Skeletal muscle tissue (tissue), 4 donors: Measurements from ENCODE around the gene TMED7. TPM values are rescaled to one million over a fixed set of nuclear protein-coding genes. Genes with fewer than 3 reads are reported as not detected.
"Not testable (repeated sequence)": the region's sequence is repeated elsewhere in the genome, so short reads cannot be mapped to it uniquely, and the experiment has no call there.

Experiments
- H3K27ac ChIP-seq: one replicate; pipeline ENCODE4 v1.7.0; 2013; ENCODE audit warnings: mild to moderate bottlenecking, low read depth, low read length, inconsistent platforms
- H3K27me3 ChIP-seq, 3 donors: one replicate each; pipeline ENCODE4 v1.7.0; 2013; ENCODE audit warnings: low read length in 3 of 3; ENCODE audit not compliant: control insufficient read depth in 3 of 3, insufficient read depth in 3 of 3
- H3K36me3 ChIP-seq, 3 donors: one replicate each; pipeline ENCODE4 v1.7.0; 2013; ENCODE audit warnings: low read length in 3 of 3; ENCODE audit not compliant: control insufficient read depth in 3 of 3, insufficient read depth in 3 of 3
- H3K4me1 ChIP-seq, 3 donors: one replicate each; pipeline ENCODE4 v1.7.0; 2013; ENCODE audit warnings: low read length in 3 of 3, mild to moderate bottlenecking in 3 of 3; ENCODE audit not compliant: control insufficient read depth in 3 of 3, insufficient read depth in 3 of 3
- H3K4me3 ChIP-seq, 3 donors: one replicate each; pipeline ENCODE4 v1.7.0; 2013; ENCODE audit warnings: low read length in 3 of 3
- H3K9ac ChIP-seq, 3 donors: one replicate each; pipeline ENCODE4 v1.7.0; 2013; ENCODE audit warnings: low read length in 3 of 3, mild to moderate bottlenecking in 3 of 3, moderate library complexity in 2 of 3, low read depth in 1 of 3
- H3K9me3 ChIP-seq, 3 donors: one replicate each; pipeline ENCODE4 v1.7.0; 2013; ENCODE audit warnings: low read length in 3 of 3; ENCODE audit not compliant: control insufficient read depth in 3 of 3
- total RNA-seq: library from RNA; depleted of rRNA; stranded (reverse); fragments of >200 nt; gene quantifications from one replicate; pipeline ENCODE4 v1.2.3, GENCODE V29; 2014
- donor health status: Osteomylitis.

Gene TMED7
- 50.1 TPM for total RNA-seq

DNA sequence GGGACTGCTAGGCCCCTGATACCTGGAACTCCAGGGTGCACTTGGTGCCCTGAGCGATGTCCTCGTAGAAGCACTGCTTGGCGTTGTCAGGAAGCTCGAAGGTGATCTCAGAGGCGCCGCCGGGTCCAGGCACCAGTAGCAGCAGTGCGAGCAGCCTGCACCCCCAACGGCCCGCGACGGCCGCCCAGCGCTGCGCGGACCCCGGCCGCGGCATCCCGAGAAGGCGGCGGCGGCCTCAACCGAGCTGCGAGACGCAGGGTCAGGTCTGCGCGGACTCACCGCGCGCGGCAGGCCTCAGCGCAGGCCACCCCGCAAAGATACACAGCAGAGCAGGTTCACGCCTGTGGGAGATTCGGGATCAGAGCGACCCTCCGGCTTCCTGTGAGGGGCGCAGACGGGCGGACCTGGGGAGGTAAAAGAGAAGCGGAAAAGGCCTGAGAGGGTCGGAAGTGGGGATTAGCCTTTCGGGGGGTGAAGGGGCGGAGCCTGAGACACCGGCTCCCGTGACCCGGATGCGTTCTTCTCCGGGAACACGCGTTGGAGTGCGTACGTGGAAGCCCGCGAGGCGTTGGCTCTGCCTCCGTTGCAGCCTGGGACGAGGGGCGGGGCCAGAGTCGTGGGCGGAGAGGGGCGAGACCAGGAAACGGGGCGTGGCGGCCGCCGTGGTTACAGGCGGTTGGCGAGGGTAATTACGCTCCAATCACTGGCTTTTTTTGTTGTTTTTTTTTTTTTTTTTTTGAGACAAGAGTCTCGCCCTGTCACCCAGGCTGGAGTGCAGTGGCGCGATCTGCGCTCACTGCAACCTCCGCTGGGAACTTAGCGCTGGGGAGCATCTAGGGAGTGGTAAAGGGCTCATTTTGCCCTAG is at the start of gene TMED7:
TSS of gene TMED7 (minus strand) at position 458 of the 866 bp plus-strand sequence. CDS start at position 214, 244 bp downstream.
- H3K4me1 ChIP-seq = peaks cover 22 to 32% (median 24%) of the 10 kb centered on the region in 3 donors
- H3K36me3 ChIP-seq = peaks cover 0 to 2% (median 0%) of the 10 kb centered on the region in 3 donors
- H3K9me3 ChIP-seq = no peaks in the 10 kb centered on the region

DNA sequence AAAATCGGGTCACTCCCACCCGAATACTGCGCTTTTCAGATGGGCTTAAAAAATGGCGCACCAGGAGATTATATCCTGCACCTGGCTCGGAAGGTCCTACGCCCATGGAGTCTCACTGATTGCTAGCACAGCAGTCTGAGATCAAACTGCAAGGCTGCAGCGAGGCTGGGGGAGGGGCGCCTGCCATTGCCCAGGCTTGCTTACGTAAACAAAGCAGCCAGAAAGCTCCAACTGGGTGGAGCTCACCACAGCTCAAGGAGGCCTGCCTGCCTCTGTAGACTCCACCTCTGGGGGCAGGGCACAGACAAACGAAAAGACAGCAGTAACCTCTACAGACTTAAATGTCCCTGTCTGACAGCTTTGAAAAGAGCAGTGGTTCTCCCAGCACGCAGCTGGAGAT is 48.9 kb upstream of the TMED7 start:
- not testable (repeated sequence) for H3K4me1 ChIP-seq, H3K27ac ChIP-seq

More for the DNA sequence above, at the start of gene TMED7:
- no peaks in the 10 kb centered on the region for H3K27me3 ChIP-seq
- peak within 1 kb of the TSS; percentile 94 for H3K27ac ChIP-seq
- peak within 1 kb of the TSS; percentile 89 to 91 (median 90) for H3K4me3 ChIP-seq
- H3K9ac ChIP-seq = peak within 1 kb of the TSS; percentile 91 to 97 (median 94)

DNA sequence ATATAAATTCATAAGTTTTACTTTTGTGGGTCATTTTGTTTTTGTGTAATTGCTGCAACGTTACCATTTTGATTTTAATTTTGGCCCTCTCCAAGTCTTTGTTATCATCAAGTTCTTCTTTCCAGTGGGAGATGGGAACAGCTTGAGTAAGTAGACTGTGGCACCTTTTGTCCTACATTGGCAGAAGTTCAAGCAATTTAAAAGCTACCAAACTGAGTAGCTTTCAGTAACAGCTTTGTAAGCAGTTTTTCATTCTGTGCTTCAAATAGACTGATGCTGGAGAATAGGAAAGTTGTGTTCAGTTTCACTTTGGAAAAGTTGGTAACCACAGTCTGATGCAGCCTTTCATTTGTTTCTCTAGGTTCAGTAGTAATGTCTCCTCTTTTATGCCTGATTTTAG is 47.8 kb upstream of the TMED7 start:
- Histone ChIP-seq H3K9me3 (no peaks in the 10 kb centered on the region), H3K27ac (no peak overlapping the region), H3K27me3 (no peaks in the 10 kb centered on the region), H3K4me3 (no peak overlapping the region), H3K4me1 (no peaks in the 10 kb centered on the region), H3K9ac (no peak overlapping the region), H3K36me3 (no peaks in the 10 kb centered on the region)

More for the DNA sequence above, 48.9 kb upstream of the TMED7 start:
- not testable (repeated sequence) for H3K4me3 ChIP-seq, H3K9me3 ChIP-seq, H3K36me3 ChIP-seq, H3K27me3 ChIP-seq, H3K9ac ChIP-seq

DNA sequence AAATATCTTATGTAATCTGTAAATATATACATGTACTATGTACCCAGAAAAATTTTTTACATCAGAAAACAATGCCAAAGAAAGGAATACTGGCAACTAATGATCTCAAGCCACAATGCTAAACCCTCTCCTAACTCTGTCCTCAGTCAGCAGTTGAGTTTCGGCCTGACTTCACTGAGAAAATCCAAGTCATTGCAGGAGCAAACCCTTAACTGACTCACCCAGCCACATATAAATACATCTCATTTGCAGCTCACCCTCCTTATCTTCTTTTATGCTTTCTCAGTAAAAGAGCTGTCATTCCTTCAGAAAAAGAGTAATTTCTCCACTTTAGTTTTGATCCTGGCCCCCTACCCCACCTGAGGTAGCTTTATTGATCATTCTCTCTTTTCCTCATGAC is 46.1 kb upstream of the TMED7 start:
- Histone ChIP-seq H3K27me3 (no peaks in the 10 kb centered on the region), H3K27ac (no peak overlapping the region), H3K4me1 (no peaks in the 10 kb centered on the region), H3K9me3 (no peaks in the 10 kb centered on the region), H3K4me3 (no peak overlapping the region), H3K9ac (no peak overlapping the region), H3K36me3 (no peaks in the 10 kb centered on the region)

DNA sequence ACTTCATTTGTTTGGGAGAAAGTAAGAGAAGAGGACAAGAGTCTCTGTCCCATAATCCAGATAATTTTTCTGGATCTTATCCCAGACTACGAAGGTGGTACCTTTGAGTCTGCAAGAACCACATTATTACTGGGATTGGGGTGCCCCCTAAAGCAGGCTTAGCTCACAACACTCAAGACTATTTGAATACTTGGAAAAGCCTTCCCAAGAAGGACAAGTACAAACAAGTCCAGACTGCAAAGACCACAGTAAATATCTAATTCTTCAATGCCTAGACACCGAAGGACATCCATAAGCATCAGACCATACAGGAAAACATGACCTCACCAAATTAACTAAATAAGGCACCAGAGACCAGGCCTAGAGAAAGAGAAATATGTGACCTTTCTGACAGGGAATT is 40.2 kb upstream of the TMED7 start:
- Histone ChIP-seq H3K9ac (no peak overlapping the region), H3K4me1 (no peaks in the 10 kb centered on the region), H3K27ac (no peak overlapping the region), H3K27me3 (no peaks in the 10 kb centered on the region), H3K36me3 (no peaks in the 10 kb centered on the region), H3K9me3 (peaks cover 0 to 3% (median 0%) of the 10 kb centered on the region in 3 donors), H3K4me3 (no peak overlapping the region)

DNA sequence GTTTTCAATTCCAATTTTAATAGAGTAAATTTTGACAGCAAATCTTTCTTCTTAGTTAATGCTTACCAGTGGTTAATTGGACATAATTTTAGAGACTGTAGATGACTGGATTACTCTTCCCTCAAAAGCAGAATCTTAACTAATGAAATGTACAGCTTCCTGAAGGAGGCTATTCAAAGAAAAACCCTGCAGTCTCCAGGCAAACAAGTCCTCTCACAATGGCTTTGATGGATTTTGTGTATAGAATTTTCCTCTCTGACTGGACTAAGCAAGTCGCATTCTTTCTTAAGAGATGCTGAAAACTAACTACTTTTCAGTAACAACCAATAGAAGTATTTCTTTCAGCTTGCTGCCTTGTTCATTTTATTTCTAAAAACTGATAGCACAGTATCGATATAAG is 35.7 kb upstream of the TMED7 start:
- H3K9me3 ChIP-seq = peaks cover 0 to 3% (median 0%) of the 10 kb centered on the region in 3 donors

DNA sequence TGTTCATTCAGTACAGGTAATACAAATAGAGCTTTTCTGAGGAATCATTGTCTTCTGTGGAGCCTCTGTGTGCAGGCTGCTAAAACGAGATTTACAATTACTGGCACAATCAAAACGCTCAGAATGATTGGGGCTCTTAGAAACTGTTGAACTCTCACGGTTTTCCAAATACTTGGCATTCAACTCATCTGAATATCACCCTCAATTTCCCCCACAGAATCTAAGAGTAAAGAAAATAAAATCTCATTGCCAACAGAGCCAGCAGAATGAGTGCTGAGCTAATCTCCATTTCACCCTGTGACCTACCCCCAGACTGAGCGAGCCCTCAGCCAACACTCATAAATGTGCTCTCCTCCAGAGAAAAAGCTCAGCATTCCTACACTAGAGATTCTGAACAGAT is 35.3 kb upstream of the TMED7 start:
- H3K36me3 ChIP-seq = no peaks in the 10 kb centered on the region
- no peaks in the 10 kb centered on the region for H3K9me3 ChIP-seq
- H3K9ac ChIP-seq = no peak overlapping the region
- H3K4me3 ChIP-seq = no peak overlapping the region
- H3K4me1 ChIP-seq = no peaks in the 10 kb centered on the region
- H3K27me3 ChIP-seq = no peaks in the 10 kb centered on the region
- no peak overlapping the region for H3K27ac ChIP-seq

More for the DNA sequence above, 35.7 kb upstream of the TMED7 start:
- Histone ChIP-seq H3K9ac (no peak overlapping the region), H3K27ac (no peak overlapping the region), H3K27me3 (no peaks in the 10 kb centered on the region), H3K36me3 (no peaks in the 10 kb centered on the region), H3K4me3 (no peak overlapping the region), H3K4me1 (no peaks in the 10 kb centered on the region)

DNA sequence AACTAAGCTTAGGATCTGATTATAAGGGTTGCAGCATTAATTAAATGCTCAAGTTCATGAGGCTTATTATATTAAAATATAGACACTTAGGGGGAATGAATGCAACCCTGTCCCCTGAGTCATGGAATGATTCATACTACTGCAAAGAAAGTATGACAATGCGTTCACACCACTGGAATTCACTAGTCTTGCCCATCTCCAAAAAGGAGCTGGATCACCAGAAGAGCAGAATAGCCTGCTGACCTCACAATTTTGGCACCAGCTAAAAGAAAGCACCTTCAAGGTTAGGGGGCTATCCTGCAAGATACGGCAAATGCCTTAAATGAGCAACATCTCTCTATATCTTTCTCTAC is 32.0 kb upstream of the TMED7 start:
- H3K36me3 ChIP-seq = no peaks in the 10 kb centered on the region
- no peaks in the 10 kb centered on the region for H3K9me3 ChIP-seq
- no peaks in the 10 kb centered on the region for H3K27me3 ChIP-seq
- H3K4me1 ChIP-seq = no peaks in the 10 kb centered on the region
- H3K27ac ChIP-seq = no peak overlapping the region
- no peak overlapping the region for H3K4me3 ChIP-seq
- no peak overlapping the region for H3K9ac ChIP-seq

DNA sequence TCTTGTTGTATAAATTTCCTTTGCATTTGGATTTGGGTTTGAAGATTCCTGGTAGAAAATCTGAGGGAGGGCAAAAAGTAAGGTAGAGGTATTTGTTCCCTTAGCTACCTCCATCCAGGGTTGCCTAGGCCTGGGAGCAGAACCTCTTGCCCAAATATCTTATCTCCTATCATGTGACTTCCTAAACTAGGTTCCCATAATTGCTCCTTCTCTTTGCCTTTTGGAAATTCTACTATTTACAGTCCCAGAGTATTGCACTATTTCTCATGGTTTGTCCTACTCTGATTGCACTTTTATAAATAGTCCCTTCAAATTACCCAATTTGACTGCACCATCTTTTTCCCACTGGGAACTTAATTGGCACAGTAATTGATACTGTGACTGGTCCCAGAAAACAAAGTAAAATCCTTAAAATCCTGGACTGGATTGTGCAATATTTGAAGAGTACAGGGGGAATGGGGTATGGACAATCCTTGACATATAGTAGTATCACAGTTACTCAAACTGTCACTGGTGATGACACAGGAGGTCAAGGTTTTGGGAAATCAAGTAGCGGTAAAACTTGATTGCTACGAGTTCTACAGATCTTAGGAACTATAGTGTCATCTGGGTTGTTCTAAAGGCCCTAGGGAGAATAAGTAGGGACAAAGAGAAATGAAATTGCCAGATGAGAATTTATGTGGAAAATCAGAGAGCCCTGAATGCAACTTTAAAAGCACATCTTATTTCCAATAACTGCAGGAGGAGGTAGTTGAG is 31.5 kb upstream of the TMED7 start:
- H3K9ac ChIP-seq = no peak overlapping the region
- H3K4me3 ChIP-seq = no peak overlapping the region
- no peak overlapping the region for H3K27ac ChIP-seq
- H3K27me3 ChIP-seq = no peaks in the 10 kb centered on the region
- no peaks in the 10 kb centered on the region for H3K4me1 ChIP-seq
- H3K9me3 ChIP-seq = no peaks in the 10 kb centered on the region
- no peaks in the 10 kb centered on the region for H3K36me3 ChIP-seq

DNA sequence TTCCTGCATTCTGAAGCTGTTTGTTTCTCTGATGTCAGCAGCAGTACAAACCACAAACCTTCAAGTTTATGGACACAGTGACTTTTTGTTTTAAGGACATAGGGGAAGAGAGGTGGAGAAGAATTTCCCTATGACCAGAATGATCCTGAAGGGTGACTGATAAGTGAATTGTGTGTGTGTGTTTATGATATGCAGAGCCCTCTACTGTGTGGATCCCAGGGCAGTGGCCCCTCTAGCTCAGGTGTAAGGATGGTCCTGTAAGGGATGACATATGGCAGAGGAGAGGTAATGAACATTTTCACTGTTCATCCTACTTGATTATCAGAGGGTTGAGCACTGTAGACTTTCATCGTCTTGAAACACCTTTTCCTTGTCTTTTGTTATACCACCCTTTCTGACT is 30.6 kb upstream of the TMED7 start:
- H3K9me3 ChIP-seq = no peaks in the 10 kb centered on the region
- H3K36me3 ChIP-seq = no peaks in the 10 kb centered on the region
- H3K4me1 ChIP-seq = no peaks in the 10 kb centered on the region
- H3K9ac ChIP-seq = no peak overlapping the region
- no peaks in the 10 kb centered on the region for H3K27me3 ChIP-seq
- H3K4me3 ChIP-seq = no peak overlapping the region
- H3K27ac ChIP-seq = no peak overlapping the region
